Transverse colon (tissue), 4 donors: ENCODE results near the gene R3HDML.

ENCODE experiments used
- CTCF ChIP-seq, 5 experiments: fragments of 200-600 bp in 3 of 5; fragments of 450-650 bp in 2 of 5; sonication (generic) in 3 of 5; IDR thresholded peaks; 1 replicate in 2 of 5; 2 replicates in 3 of 5; pipeline ENCODE4 v1.5.1; 2016 to 2017; ENCODE audit warnings: antibody characterized with exemption in 5 of 5, inconsistent platforms in 3 of 5, mild to moderate bottlenecking in 2 of 5, moderate library complexity in 1 of 5
- POLR2A ChIP-seq: fragments of 450-650 bp; IDR thresholded peaks from one replicate; pipeline ENCODE4 v1.6.1; 2016; ENCODE audit warnings: antibody characterized with exemption, mild to moderate bottlenecking, moderate library complexity
- POLR2AphosphoS5 ChIP-seq, 3 donors: sonication (generic); formaldehyde crosslinking; IDR thresholded peaks; one replicate each; pipeline ENCODE4 v1.6.1; 2016; ENCODE audit warnings: antibody characterized with exemption in 3 of 3

GRCh38 chr20:44343162-44343675 is 6.4 kb downstream of the R3HDML start:
- TF ChIP-seq POLR2AphosphoS5 (IDR thresholded peaks at IDR 0.05): no peak
- no peak for TF ChIP-seq CTCF (IDR thresholded peaks at IDR 0.05)
- no peak for TF ChIP-seq POLR2A
